ENCODE results near the gene LRRC4B.
"Not testable (repeated sequence)": the region's sequence is repeated elsewhere in the genome, so short reads cannot be mapped to it uniquely, and the experiment has no call there.

The LRRC4B gene

DNA sequence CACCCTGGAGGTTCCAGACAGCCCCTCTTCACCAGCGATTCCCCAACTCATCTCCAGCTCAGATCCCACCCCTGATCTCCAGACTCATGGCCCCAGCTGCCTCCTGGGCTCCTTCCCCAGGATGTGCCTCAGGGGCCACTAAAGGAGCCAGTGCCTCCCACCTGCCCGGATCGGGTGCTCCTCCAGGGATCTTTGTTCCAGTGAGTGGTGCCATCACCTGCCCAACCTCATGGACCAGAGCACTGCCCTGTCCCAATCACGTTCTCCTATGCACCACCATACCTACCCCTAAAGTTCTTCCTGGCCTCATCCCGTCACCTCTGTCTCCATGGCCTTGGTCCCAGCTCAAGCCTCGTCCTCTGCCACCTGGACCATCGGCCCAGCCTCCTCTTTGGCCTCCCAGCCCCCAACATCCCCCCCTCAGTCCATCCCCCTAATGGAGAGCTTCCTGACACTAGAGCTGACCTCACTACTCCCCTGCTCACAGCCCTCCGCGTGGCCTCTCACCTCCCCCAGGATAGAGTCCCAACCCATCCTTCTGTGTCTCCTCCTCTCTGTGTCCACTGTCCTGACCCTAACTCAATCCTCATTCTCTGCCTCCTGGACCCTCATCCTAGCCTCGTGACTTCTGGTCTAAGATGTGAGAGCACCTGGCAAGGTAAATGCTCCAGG is 82.8 kb downstream of the LRRC4B start:
- no peak for DNase-seq

DNA sequence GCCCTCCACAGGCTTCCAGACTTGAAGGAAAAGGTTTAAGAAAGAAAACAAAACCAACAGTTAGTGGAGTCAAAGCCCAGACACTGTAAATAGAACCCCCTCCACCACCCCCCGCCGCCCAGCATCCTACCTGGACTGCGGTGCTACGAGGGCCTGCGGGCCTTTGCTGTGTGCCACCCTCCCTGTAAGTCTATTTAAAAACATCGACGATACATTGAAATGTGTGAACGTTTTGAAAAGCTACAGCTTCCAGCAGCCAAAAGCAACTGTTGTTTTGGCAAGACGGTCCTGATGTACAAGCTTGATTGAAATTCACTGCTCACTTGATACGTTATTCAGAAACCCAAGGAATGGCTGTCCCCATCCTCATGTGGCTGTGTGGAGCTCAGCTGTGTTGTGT is 85.3 kb downstream of the LRRC4B start:
- DNase-seq: no peak

DNA sequence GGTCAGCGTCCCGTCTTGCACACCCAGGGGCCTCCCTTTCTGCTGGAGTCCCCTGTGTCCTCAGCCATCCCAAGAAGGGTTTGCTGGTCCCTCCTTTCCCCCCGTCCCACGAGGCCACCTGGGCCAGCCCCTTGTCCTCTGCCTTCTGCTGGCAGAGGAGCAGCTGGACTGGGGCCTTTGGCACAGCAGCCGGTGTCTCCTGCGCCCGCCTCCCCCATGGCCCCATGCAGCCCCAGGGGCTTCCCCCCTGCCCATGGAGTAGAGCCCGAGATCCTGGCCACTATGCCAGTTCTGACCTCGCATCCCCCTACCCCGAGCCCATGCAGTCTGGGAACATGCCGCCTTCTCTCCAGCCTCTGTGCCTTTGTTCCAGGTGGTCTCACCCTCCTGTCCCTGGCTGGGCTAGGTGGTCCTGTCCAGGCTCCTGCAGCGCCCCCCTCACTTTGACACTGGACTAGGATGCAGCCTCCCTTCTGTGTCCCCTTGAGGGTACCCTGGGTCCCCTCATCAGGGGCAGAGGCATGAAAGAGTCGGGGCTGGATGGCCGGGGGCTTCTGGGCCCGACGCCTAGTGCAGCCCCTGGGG is 85.9 kb downstream of the LRRC4B start:
- DNase-seq: no peak

DNA sequence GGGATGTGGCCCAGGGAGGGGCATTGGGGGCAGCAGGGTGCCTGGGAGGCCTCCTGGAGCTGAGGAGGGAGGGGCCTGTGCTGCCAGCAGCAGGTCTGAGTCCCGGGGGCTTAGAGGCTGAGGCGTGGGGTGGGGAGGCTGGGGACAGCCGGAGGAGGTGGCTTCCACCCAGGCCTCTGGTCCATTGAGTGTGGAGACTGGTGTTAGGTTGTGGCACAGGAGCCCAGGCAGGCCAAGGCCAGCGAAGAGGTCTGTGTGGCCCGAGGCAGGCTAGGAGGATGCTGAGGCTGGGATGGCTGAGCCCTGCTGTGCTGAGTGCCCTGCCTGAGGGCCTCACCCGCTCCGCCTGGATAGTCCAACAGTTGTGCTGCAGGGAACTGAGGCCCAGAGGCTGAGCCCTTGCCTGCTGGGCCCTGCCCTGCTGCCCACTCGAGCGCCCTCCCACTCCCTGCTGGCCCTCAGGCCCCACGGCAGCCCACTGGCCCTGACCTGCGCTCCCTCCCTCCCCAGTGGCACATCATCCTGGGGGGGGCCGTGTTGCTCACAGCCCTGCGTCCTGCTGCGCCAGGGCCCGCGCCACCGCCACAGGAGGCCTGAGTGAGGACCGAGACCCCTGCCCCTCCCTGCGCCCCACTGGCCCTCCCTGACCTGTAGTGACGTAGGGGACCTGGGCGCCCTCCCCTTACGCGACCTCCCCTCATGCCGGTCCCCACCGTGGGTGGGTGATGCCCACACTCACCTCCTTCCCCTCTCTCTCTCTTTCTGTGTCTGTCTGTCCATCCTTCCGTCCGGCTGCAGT is 86.7 kb downstream of the LRRC4B start:
- DNase-seq: no peak

DNA sequence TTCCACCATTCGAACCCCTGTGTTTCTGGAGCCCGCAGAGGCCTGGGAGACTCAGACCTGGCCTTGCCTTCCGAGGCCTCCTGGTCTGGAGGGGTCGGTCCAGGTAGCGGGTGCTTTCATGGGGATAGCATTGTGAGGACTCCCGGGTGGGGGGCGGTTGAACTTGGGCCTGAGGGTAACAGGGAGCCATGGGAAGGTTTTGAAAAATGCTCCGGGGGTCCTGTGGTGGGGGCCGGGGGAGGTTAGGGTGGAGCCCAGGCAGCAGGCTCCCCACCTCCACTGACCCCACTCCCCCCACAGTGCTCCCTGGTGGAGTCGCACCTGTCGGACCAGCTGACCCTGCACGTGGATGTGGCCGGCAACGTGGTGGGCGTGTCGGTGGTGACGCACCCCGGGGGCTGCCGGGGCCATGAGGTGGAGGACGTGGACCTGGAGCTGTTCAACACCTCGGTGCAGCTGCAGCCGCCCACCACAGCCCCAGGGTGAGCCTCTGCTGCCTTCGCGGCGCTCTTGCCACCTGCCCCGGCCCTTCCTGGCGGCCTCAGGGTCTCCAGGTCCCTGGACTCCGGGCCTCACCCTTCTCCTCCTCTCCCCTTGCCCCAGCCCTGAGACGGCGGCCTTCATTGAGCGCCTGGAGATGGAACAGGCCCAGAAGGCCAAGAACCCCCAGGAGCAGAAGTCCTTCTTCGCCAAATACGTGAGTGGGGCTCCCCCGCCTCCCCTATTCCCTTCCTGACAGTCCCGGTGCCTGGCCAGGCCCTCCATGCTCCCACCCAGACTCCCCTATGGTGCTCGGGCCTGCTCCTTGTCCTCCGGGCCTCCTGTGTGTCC is 87.7 kb downstream of the LRRC4B start:
- DNase-seq: no peak

DNA sequence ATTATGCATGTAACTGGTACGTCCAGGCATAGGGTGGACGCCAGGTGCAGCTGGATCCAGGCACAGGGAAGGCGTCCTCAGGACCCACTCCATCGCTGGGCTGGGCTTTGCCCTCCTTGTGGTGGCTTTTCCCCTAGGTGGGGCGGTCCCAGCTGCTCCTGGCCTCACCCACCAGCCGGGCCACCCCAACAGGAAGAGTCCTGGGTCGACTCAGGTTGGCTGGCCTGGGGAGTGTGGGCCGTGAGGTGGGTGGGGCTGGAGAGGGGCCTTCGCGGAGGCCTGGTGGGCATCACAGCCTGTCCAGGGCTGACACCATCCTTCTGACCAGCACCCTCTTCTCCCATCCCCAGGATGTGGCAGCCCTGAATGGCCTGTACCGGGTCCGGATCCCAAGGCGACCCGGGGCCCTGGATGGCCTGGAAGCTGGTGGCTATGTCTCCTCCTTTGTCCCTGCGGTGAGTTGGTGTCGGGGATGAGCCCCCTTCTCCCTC is 88.4 kb downstream of the LRRC4B start:
- no peak for DNase-seq

DNA sequence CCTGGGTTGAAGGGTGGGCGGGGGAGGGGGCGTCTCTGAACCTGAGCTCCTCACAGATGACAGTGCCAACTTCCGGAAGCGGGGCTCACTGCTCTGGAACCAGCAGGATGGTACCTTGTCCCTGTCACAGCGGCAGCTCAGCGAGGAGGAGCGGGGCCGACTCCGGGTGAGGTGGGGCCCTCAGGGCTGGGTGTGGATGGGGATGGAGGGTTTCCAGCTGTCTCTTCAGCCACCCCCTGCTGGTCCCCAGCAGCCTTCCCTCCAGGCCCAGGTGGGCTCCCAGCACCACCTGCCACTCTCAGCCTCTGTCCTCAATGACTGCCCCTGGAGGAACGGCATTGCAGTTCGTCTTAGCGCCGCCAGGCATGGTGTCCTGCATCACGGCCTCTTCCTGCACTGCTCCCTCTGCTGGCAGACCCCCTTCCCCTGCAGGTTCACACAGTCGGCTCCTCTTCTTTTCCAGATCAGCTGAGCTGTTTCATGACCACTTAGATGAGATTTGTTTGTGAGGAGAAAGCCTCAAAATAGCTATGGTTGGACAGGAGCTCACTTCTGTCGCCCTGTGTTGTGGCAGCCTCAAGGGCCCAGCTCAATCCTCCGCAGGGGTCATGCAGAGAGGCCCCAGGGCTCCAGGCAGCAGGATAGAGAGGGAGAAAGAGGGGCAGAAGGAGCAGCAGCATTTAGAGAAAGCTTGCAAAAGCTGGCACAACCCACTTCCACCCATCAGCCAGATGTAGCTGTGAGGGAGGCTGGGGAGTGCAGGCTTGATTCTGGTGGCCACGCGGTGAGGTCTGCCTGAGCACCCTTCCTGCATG is 89.1 kb downstream of the LRRC4B start:
- no peak for DNase-seq

DNA sequence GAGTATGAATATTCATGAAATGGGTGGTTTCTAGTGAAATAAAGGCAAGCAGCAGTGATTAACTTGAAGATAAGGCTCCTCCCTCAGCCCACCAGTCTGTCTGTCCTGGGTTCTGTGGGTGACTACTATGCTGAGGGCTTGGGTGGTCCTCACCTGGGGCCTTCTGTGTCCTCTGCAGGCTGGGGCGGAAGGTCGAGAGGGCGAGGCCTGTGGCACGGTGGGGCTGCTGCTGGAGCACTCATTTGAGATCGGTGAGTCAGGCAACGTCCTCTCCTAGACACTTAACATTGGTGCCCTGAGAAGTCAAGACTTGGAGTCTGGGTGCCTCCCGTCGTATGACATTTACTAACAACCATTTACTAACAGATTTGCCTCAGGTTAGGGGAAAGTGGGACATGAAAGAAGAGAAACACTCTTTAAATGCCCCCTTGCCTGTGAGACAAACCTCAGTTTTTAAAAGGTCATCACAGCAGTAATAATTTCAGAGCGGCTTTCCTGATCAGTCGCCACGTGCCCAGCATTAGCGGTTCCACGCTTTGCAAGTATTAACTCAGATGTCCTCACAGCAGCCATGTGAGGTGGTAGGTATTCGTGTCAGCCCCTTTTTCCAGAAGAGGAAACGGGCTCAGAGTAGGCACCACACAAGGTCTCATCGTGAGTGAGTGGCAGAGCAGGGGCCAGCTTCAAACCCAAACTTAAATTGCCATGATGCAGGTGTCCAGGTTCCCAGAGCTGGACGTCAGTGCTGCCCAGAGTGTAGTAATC is 90.3 kb downstream of the LRRC4B start:
- DNase-seq: no peak

DNA sequence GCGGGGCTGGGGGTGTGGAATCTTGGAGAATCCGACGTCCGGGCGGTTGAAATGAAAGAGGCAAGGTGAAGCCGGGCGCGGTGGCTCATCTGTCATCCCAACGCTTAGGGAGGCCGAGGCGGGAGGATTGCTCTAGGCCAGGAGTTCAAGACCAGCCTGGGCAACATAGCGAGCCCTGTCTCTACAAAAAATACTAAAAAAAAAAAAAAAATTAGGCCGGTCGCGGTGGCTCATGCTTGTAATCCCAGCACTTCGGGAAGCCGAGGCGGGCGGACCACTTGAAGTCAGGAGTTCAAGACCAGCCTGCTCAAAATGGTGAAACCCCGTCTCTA is 91.4 kb downstream of the LRRC4B start:
- DNase-seq: no peak

DNA sequence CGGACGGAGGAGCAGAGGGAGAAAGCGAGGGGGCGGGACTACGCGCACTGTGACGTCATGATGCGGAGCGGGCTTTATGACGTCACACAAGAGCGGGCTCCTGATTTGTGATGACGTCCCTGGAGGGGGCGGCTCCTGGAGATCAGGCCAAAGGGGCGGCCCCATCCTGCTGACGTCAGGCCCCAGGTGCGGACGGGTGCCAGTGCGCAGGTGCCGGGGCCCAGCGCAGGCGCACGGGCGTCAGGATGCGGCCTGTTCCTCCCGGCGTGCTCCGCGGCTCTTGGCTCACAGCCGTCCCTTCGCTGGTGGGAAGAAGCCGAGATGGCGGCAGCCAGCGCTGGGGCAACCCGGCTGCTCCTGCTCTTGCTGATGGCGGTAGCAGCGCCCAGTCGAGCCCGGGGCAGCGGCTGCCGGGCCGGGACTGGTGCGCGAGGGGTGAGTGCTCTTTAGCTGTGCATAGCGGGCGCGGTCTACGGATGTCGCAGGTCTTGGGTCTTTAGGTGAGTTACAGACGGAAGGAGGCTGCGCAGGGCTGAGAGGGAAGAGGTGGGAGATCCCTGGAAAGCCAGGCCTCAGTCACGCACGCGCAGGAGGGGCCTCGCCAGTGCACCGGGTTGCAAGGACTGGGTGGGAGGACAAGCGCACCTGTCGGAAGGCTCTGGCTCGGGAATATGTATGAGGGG is 91.9 kb downstream of the LRRC4B start, which contains the start of the genes EMC10 and GARIN5A:
EMC10 (plus strand) TSS at position 284 of the 683 bp plus-strand sequence; CDS start at position 322, 38 bp downstream.
GARIN5A (minus strand) TSS at position 625 of the 683 bp plus-strand sequence; CDS start at position 165, 460 bp downstream.
- DNase-seq: peak; percentile 96

DNA sequence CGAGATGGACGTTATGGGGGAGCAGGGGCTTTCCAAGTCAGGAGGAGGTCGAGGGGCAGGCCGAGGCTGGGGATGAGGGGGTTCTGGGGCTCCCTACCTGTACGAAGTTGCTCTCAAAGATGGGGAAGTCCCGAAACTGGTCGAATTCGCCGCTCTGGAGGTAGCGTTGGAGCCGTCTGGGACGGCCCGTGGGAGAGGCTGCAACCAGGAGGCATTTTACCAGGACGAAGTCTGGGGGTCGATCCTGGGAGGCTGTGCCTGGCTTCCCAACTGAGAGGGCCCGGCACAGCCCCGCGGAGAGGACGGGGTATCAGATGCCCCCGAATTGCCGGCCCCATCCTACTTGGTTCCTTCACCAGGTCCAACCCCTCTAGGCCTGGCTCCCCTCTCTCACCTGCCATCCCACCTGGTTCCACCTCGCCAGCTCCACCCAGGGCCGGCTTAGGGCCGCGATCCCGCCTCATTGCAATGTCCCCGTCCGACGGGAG is 92.5 kb downstream of the LRRC4B start:
- no peak for DNase-seq

DNA sequence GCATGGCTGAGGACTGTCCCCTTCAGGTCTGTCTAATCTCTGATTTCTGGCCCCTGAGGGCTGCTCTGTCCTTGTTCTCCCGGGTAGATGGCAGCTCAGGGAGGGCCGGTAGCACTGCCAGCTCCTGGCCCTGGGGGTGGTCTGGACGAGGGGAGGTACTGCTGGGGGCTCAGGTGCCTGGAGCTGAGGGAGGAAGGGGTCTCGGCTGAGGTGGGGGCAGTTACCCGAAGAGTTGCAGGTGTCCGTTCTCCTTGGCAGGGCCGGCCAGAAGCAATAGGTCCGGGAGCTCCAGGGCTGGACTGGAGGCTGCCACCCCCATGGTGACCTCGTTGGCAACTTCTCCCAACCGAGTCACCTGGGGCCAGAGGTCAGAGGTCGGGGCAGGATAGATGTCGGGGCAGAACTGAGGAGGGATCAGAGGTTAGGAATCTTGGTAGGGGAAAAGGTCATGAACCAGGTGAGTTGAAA is 93.1 kb downstream of the LRRC4B start:
- DNase-seq: no peak

DNA sequence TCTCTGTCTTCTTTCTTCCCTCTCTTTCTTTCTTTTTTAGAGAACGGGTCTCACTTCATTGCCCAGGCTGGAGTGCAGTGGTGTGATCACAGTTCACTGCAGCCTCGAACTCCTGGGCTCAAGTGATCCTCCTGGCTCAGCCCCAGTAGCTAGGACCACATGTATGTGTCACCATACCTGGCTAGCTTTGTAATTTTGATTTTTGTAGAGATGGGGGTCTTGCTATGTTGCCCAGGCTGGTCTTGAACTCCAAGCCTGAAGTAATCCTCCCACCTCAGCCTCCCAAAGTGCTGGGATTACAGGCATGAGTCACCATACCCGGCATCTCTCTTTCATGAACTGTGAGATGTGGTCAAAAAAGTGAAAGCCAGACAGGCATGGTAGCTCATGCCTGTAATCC is 94.9 kb downstream of the LRRC4B start:
- DNase-seq: not testable (repeated sequence)

DNA sequence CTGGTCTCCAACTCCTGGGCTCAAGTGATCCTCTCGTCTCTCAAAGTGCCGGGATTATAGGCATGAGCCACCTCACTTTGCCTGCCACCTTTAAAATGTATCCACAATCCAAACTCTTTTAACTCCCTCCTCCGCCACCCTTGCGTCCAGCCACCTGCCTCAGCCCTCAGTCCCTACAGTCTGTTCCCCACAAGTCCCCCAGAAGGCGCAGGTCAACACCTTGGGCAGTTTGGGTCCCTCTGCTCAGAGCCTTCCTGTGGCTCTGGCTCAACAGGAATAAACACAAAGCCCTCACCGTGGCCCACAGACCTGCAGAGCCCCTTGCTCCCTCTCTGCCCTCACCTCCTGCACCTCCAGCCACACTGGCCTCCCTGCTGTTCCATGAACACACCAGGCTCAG is 99.4 kb downstream of the LRRC4B start:
- DNase-seq: no peak

DNA sequence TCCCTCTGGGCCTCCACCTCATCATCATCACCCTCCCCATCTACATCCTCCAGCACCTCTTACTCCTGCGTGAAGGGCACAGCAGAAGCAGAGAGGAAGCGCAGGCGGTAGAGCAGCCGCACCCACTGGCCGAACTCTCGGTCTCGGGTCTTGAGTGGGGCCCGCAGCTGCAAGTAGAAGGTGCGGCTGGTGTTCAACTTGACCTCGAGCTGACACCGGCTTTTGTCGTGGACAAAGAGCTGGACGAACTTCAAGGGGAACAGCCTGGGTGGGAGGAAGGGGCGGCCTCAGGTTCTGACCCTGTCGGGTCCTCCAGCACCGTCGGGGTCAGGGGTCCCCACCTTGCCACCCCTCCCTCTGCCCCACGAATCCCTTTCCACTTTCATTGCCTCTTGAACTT is 100.7 kb downstream of the LRRC4B start:
- no peak for DNase-seq
